GM08714 (cell line): ENCODE data around the gene CORO1C.

Experiments
- H3K4me3 ChIP-seq: fragments of 200-500 bp; sonication (Bioruptor generic); 2 replicates; pipeline ENCODE4 v1.5.1; 2014; ENCODE audit warnings: mild to moderate bottlenecking, low read length, inconsistent platforms
- ZNF274 ChIP-seq: IDR thresholded peaks from 2 replicates; pipeline ENCODE4 v1.6.1; 2012; ENCODE audit warnings: mild to moderate bottlenecking, low read depth, low read length

CORO1C gene

DNA sequence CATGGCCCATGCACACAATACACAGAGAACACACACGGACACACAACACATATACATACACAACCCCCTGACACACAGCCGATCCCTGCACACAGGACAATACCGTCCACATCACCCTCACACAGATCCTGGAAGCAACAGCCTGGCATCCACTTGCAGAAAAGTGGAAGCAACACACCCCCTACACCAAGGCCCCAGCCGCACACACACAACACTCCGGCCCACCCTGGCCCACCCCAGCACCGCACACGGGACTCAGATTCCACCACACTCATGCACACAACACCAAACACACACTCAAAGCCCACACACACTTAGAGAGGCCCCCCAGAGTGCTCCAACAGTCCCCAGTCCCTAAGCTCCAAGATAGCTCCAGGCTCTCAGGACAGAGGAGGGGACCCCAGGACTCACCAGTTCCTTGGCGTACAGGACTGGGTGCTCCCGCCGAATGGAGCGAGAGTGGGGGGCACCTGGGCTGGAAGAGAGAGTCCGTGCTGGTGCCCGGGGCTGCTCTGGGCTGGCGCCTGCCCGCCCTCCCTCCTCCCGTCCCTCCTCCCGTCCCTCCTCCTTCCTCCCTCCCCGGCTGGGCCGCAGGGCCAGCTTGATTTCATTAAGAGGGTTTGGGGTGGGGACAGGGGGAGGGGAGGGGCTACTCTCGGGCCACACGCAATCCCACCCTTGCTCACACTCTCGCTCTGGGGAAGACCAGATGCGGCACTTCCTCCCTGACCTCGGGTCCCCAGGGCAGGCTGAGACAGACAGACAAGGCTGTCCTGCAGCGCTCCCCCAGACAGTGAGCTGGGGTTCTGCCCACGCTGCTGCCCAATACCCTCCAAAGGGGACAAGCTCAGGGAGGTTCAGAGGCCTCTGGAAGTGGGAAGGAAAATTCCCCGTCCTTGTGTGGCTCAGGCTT lies 133.5 kb downstream of the CORO1C start, which contains the start of gene TMEM119:
Gene TMEM119 (minus strand): TSS at position 526 of the 913 bp plus-strand sequence. CDS start 5,701 bp downstream, outside the sequence.
- H3K4me3 ChIP-seq: no peak within 1 kb of the TSS
- TF ChIP-seq ZNF274: no peak

DNA sequence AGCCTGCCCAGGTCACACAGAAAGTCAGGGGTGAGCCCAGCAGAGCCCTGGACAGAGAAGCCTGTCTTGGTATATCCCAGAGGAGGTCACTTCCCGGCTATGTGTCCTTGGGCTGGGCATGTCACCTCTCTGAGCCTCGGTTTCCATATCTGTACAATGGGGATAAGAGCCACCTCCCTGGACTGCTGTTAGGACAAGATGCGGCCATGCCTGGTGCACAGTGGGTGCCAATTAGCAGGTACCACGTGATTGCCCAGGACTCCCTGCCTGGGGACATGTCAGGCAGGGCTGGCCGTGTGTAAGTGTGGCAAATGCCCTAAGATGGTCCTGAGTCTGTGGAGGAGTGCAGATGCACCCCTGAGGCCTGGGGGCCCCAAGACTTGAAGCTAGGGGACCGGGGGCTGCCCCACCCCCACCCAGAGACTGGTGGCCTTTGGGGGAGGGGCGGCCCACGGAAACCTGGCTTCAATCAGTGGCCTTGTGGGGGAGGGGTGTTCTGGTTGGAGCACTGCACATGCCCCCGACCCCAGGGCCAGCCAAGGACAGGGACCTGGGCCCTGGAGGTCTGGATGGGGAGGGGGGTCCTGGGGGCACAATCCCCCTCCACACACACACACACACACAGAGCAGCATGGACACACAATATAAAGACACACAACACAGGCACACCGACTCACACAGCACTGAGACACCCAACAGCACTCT lies 134.3 kb downstream of the CORO1C start:
- TF ChIP-seq ZNF274: no peak
- H3K4me3 ChIP-seq: no peak overlapping the region

DNA sequence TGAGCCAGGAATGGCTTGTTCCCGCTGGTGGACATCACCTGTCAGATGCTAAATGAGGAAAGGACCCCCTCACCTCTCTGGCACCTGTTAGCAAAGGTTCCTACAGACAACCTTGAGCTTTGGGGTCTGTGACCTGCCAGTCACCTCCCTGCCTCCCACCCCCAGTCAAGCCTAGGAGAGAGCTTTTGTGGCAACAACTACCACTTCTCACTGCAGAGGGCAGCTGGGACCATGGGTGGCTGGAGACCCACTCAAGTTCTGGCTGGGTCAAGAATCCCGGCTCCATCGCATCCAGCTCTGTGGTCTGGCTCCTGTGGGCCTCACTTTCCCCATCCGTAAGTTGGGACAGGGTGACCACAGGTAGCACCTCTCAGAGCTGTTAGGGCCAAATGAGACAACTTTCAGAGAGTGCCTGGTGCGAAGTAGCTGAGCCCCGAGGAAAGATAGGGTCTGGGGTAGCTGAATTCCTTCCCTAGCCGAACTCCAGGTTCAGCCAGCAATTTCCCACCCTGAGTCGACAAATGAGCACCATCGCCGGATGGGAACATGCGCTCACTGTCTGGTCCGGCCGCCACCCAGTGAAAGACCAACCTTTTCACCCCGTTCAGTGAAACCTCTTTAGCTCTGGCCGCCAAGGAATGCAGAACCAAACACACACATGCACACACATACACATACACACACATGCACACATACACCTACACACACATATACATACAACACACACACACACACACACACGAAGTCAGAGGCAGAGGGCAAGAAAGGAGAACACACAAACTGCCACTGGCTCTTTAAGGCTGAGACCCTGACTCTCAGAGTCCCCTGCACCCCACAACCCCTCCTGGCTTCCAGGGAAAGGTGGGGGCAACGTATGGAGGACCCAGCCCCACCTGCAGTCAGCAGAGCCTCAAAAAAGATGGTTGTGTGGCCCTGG lies 135.3 kb downstream of the CORO1C start:
- no peak overlapping the region for H3K4me3 ChIP-seq
- TF ChIP-seq ZNF274: no peak
